ENCODE results near the gene THAP8.

GRCh38 chr19:36092566-36092965 is 38.5 kb upstream of the THAP8 start:
- no peak for TF ChIP-seq CTCF (conservative IDR thresholded peaks at IDR 0.05; ENCODE audit: low read length)
- TF ChIP-seq EZH2phosphoT487 (IDR thresholded peaks at IDR 0.05; ENCODE audit: borderline replicate concordance): no peak

All from Loucy (cell line).